HG03196 (cell line): Measurements from ENCODE around the gene MRGPRG.
"Not testable (repeated sequence)": the region's sequence is repeated elsewhere in the genome, so short reads cannot be mapped to it uniquely, and the experiment has no call there.

ENCODE experiments used
- ATAC-seq: cut with Tn5 transposase; IDR thresholded peaks from one replicate; pipeline ENCODE4 v1.9.1; 2021; ENCODE audit not compliant: unreplicated experiment

Gene MRGPRG, protein sequence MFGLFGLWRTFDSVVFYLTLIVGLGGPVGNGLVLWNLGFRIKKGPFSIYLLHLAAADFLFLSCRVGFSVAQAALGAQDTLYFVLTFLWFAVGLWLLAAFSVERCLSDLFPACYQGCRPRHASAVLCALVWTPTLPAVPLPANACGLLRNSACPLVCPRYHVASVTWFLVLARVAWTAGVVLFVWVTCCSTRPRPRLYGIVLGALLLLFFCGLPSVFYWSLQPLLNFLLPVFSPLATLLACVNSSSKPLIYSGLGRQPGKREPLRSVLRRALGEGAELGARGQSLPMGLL

DNA sequence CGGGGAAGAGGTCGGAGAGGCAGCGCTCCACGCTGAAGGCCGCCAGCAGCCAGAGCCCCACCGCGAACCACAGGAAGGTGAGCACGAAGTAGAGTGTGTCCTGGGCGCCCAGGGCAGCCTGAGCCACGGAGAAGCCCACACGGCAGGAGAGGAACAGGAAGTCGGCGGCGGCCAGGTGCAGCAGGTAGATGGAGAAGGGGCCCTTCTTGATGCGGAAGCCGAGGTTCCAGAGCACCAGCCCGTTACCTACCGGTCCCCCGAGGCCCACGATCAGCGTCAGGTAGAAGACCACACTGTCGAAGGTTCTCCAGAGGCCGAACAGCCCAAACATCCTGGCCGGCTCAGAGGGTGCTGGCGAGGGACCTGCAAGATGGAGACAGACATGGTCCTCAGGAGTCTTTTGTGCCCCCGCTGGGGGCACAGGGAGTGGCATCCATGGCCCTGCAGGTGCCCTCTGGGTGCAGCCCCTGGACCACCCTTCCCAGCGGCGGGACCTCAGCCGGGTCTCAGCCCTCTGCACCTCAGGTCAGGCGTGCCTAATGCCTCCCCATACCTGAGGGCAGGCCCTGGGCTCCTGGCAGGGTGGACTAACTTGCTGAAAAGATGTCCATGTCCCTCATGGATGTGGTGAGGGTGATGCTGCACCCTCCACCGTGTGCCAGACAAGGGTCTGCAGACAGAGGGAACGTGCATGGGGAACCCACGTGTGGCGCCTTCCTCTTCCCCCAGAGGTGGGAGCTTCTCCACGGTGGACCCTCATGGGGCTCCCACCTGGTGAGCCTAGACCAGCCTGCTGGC lies at the start of gene MRGPRG:
MRGPRG (minus strand) TSS at position 331 of the 798 bp plus-strand sequence; CDS start at position 331, 0 bp downstream.
- no peak for ATAC-seq

DNA sequence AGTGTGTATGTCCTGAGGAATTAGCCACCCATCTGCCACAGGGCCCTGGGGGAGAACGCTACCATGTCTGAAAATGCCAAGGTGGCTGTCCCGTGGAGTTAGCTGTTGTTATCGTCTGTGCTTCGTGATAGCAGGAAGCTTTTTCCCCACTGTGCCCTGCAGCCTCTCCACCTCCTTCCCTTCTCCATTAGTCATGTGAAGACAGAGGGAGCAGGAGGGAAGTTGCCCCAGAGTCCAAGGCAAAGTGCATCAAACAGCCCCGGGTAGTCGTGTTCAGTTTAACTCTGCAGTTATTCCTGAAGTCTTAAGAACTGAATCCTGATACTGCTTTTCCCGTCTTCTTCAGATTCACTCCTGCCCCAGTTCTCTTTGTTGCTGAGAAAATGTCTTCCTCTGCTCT lies 43.9 kb upstream of the MRGPRG start:
- ATAC-seq, result not testable (repeated sequence)

DNA sequence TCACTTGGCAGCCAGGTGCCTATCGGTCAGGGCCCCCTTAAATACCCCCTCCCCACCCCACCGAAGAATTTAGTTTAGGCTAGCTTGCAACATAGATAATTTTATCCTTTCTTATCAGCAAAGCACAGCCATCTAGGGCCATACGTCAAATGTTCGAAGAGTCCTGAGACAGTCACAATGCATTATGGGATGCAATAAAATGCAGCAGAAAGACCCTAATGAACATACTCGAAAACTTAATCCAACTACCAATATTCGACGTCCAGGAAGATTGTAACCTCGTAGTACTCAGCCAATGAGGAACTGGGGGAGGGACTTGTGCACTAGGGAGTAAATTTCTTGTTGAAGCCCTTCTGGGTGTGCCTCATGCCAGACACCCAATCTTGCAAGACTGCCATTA lies 43.2 kb upstream of the MRGPRG start:
- ATAC-seq, result not testable (repeated sequence)

DNA sequence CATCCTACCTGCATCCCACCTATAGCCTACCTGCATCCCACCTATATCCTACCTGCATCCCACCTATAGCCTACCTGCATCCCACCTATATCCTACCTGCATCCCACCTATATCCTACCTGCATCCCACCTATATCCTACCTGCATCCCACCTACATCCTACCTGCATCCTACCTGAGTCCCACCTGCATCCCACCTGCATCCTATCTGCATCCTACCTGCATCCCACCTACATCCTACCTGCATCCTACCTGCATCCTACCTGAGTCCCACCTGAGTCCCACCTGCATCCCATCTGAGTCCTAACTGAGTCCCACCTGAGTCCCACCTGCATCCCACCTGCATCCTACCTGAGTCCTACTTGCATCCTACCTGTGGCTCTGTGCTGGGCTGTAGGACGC lies 38.9 kb upstream of the MRGPRG start:
- not testable (repeated sequence) for ATAC-seq

DNA sequence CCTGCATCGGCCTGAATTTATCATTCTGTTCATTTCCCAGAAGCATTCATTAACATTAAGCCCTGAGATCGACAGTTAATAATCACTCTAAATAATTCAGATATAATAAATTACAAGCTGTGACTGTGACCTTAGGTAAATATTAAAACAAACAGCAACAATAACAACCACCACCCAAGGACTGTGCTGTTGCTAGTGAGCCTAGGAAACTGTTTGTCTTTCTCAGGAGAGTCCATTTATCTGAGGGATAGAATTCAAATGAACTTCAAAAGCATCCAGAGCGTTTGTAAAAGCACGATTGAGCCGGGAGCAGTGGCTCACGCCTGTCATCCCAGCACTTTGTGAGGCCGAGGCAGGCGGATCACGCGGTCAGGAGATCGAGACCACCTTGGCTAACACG lies 36.6 kb upstream of the MRGPRG start:
- ATAC-seq, result not testable (repeated sequence)

DNA sequence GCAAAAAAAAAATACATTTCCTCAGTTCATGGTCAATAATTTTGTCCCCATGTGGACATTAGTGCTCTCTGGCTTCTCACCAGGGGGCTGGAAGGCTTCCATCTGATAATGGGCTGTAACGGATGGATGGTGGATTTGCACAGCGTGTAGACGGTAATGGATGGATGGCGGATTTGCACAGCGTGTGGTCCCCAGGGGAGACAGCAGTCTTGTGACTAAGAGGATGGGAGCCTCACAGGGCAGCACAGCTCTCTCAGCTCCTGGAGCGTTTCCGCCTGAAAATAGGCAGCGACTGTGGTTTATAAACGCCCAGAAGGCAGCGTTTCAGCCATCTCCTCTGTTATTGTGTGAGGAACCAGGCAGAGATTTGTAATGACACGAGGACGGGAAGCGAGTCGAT lies 36.2 kb upstream of the MRGPRG start:
- not testable (repeated sequence) for ATAC-seq

DNA sequence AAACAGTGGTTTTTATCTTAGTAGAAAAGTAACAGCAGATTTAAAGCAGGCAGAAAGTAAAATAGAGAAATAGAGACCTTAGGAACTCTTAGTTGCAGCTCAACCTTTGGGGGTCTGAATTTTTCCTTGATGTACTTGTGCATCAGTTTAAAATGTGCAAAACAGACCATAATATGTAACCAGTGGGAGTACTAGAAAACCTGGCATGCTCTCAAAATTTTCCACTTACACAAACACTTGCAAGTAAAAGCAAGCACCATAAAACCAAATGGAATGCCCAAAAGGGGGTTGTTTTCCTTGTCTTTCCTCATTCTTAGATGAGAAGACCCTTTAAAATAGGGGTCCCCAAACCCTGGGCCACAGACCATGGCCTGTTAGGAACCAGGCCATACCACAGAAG lies 26.5 kb upstream of the MRGPRG start:
- ATAC-seq, result no peak

DNA sequence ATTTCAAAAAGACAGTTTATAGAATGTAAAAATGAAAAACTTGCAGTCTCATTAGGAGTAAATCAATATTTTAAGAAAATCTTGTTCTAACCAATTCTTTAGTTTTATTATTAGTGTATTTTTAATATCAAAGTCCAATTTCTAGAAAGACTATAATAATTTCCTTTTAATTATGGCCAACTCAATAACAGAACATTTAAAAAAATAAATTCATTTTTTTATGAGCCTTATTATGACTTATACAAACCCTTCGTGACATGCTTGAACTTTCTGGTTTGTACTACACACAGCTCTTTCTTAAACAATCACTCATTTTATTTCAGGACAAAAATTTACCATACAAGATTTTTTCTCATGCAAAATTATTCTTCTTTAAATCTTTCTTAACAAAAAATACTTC lies 25.3 kb upstream of the MRGPRG start:
- ATAC-seq, result no peak

DNA sequence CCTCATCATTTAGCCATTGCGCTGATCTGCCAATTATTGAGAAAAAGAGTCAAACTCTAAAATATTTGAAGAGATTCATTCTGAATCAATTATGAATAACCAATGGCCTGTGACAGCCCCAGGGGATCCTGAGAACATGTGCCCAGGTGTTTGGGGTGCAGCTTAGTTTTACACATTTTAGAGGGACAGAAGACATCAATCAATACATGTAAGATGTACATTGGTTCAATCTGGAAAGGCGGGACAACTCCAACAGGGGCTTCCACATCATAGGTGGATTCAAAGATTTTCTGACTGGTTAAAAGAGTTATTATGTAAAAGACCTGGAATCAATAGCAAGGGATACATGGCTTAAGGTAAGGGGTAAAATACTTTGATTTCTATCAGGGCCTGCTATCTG lies 18.5 kb upstream of the MRGPRG start:
- ATAC-seq, result no peak

DNA sequence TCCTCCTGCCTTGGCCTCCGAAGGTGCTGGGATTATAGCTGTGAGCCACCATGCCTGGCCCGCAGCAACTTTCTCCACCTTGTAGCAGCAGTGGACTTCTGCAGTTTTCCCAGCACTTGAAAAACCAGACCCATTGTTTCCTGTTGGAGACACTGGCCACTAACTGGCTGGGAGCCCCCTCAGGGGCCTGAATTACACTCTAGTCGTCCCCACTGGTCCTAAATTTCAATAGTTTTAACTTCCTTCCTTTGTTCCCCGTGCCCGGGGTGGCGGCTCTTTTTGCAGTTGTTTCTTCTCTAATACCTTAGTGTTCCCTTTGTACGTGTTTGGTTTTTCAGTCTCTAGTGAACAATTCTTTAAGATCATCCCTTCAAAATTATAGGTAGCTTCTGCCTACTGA lies 16.2 kb upstream of the MRGPRG start:
- no peak for ATAC-seq

DNA sequence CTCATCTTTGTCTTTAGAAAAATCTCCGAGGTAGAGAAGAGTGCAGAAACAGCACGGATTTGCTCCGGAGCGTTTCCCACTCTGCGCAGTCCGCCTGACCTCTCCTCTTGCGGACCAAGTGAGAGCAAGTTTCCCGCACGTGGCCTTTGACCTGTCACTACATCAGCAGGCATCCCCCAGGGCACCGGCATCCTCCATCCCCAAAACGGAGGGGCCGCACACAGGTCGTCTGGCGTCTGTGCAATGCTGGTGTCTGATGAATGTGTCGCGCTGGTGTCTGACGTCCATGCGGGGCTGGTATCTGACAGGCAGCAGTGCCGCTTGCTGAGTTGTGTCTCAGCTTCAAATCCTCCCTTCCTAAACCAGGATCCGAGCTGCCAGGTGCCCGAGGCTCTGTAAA lies 14.3 kb upstream of the MRGPRG start:
- ATAC-seq, result no peak

DNA sequence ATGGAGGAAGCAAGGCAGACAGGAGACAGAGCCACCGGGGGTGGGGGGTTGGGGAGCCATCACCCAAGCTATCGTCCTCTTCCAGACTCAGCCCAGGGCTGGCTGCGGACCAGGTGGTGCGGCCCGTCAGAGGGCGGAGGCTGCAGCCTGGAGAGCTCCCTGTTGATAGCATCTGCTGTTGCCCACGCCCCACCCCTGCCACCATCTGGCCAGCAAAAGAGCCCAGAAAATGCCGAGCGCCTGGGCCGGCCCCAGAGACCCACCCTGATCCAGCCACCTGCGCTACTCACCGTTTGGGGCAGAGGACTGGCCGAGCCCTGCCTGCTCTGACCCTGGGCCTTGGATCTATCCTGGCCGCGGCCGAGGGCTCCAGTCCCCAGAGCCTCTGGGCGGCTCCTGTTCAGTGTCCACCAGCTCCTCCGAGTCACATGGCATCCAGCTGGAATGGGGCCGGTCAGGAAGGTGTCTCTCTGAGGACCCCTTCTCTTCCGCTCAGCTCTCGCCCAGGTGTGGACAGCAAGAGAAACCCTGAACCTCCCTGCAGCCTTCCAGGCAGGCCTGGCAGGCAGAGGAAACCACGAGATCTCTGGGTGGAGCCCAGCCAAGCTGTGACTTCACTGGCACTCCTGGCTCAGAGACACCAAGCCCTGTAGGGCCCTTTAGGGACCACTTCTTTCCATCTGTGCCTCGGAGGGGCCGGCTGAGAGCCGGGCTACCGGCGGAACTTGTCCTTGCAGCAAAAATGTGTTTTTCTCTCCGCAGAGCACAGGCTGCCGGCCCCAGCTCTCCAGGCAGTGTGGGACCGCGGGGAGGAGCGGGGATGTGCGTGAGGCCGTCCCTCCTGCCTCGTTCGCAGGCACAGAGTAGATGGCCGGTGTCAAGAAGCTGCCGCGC lies 13.5 kb upstream of the MRGPRG start, which contains the start of gene MRGPRE:
MRGPRE (minus strand) TSS at position 567 of the 894 bp plus-strand sequence. CDS start 3,618 bp downstream, outside the sequence.
- ATAC-seq, result no peak

DNA sequence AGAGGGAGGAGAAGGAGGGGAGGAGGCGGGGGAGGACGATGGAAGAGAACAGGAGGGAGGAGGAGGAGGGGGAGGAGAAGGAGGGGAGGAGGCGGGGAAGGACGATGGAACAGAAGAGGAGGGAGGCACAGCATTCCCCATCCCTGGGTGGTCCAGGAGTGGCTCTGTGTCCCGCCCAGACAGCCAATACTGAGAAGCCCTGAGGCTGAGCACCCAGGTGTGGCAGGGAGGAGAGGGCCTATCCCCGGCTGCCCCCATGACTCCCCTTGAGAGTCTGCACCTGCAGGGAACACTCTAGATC lies 12.9 kb upstream of the MRGPRG start:
- no peak for ATAC-seq

DNA sequence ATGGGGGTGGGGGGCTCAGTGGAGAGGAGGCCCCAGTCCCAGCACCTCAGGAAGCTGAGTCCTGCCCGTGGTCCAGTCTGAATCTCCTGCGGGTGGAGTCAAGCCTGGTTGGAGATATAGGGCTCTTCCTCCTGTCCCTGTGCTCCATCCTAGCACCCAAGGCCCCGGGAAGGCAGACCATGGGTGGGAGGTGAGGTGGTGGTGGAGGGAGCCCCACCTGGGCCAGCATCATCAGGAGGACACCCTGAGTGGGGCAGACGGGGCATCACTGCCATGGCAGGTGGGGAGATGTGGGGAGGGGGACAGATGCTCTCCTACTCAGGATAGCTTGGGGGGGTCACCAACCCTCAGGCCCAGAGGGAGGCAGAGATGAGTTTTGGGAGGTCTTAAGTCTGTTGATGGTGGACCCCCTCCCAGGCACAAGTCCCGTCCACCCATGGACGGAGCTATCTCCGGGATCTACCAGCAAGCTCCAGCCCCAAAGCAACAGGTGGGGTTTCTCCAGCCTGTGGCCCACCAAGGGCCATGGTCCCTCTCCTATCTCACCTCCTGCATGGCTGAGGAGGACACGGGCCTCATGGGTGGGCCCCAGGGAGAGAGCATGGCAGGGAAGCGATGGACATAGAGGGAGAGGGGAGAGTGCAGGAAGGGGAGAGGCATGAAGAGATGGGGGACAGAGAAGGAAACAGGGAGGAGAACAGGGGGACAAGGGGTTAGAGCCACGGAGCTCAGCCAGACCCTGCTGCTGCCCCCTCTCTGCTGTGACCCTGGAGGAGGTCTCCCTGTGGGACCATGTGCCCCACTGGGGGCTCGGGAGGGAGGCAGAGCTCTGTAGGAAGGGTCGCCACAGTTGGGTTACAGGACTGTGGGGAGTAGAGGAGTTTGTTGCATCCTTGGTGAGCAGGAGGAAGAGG lies 12.3 kb upstream of the MRGPRG start:
- no peak for ATAC-seq

DNA sequence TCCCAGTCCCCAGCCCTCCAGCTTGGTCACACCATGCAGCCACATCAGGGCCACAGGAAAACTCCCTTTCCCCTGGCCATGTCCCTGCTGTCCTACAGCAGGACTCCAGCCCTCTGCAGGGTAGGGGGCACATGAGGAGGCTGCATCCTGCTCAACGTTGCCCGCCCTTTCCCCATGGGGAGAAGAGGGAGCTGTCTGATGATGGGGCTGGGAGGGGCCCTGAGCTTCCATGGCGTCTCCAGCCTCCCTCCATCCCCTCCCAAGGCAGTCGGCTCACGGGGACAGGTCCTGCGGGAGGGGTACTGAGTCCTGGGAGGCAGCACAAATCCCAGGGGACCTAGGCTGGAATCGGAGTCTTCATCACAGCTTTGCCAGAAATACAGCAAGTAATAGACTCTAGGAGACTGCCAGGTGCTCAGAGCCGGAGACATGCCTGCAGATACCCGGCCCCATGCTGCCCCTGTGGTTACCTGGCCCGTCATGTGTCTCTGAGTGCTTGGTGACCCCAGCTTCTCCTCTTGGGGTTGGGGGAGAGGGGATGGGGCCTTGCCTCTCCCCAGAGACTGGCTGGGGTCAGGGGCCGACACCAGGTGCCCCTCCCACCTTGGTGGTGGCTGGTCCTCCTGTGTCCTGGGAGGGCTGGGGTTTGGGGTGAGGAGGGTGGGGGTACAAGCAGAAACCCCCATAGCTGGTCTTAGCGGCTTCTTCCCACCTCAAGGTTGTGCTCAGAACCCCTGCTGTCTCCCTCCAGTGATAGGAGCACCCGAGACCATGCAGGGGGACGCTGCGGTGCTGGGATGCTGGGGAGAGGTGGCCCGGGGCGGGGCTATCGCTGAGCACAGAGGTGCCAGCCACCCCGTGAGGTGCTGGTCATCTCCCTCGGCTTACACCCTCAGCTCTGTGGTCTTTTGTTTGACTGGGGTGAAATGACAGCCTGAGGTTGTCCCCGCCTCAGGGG lies 11.3 kb upstream of the MRGPRG start:
- ATAC-seq, result no peak

DNA sequence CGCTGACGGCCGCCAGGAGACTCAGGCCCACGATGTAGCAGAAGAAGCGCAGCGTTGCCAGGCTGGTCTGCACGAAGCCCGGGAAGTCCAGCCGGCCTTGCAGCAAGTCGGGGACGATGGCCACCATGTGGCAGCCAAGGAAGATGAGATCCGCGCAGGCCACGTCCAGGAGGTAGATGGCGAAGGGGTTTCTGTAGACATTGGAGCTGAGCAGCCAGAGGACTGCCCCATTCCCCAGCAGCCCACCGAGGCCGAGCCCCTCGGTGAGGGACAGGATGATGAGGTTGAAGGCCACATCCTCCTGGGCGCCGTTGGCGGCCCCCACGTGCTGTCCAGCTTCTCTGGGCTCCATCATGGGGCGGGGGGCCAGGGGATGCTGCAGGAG lies 9.8 kb upstream of the MRGPRG start:
- ATAC-seq, result no peak

DNA sequence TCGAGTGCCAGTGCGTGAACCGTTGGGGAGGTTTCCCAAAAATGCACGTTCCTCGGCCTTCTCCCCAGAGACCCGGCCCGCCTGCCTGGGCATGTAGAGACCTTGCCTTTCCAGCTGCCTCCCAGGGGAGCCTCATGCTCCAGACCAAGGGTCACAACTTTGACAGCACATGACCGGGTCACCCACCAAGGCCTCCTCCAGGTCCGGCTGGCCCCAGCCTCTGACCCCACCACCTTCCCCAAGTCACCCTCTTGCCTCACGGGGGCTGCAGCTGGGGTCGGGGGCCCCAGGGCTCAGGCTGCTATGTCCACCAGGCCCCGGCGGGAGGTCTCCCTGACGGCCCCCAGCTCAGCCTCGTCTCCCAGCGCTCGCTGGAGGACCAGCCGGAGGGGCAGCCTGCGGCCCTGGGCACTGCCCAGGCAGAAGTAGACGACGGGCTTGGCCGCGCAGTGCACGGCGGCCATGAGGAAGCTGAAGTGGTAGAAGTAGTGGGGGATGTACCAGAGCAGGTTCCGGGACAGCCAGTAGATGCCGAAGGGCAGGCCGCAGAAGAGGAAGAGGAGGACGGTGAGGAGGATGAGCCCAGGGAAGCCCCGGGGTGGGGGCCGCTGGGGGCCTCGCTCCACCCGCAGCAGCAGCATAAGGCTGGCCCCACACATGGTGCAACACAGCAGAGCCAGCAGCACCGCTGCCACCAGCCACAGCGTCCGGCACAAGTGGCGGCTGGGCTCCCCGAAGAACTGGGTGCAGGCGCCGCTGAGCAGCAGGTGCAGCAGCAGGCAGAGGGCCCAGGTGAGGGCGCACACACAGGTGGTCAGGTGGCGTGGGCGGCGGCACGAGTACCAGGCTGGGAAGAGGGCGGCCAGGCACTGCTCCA lies 9.2 kb upstream of the MRGPRG start:
- no peak for ATAC-seq

DNA sequence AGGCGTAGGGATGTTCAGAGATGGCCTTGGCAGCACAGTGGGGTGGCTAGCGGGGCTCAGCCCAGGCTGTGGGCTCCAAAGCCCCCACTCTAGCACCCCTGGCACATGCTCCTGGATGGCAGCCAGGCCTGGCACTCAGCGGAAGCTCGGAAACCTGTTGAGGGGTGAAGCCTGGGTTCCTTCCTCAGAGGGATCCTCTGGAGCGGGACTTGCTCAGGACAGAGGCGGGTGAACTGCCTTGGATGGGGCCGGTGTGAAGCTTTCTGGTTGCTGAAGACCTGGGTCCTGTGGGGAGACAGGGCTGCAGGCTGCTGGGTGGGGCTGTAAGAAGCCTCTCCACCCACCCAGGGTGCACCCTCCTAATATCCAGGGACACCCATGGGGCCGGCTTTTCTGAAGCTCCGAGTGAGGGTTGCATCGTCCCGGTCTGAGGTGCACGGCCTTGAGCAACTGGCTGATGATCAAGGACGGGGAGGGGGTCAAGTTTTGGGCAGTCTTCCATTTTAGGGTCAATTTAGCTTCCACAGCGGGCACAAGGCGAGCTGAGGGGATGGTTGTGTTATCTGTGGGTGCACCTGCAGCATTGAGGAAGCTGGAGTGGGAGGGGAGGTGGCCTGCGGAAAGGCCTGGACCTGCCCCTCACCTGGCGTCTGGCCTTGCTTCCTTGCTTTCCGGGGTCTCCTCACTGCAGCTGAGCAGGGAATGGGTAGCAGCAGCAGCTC lies 8.4 kb upstream of the MRGPRG start:
- no peak for ATAC-seq
